Endothelial cell of umbilical vein (primary cell): Measurements from ENCODE around the gene IL15.

Source experiments
- CTCF ChIP-seq, 2 donors: IDR thresholded peaks; 1 replicate in 1 of 2; 2 replicates in 1 of 2; pipeline ENCODE4 v1.5.1; 2011; ENCODE audit warnings: low read length in 2 of 2, mild to moderate bottlenecking in 2 of 2, moderate library complexity in 2 of 2, control low read depth in 1 of 2, inconsistent platforms in 1 of 2, low read depth in 1 of 2; ENCODE audit not compliant: insufficient read depth in 1 of 2; ENCODE audit errors: extremely low read depth in 1 of 2
- MAX ChIP-seq: IDR thresholded peaks from 2 replicates; pipeline ENCODE4 v1.6.1; 2011; ENCODE audit not compliant: insufficient read depth, insufficient read length
- MYC ChIP-seq: IDR thresholded peaks from one replicate; pipeline ENCODE4 v1.6.1; 2011; ENCODE audit warnings: mild to moderate bottlenecking, low read depth, low read length
- POLR2A ChIP-seq: IDR thresholded peaks from 2 replicates; pipeline ENCODE4 v1.6.1; 2012; ENCODE audit warnings: low read depth, mild to moderate bottlenecking, control low read depth, low read length
- POLR2AphosphoS5 ChIP-seq: IDR thresholded peaks from 2 replicates; pipeline ENCODE4 v1.6.1; 2012; ENCODE audit warnings: low read depth, mild to moderate bottlenecking, control low read depth, low read length, moderate library complexity; ENCODE audit not compliant: insufficient read depth

GRCh38 chr4:141731481-141731880 lies 95.1 kb downstream of the IL15 start:
- TF ChIP-seq MYC (no peak), CTCF (IDR thresholded peaks at IDR 0.05; ENCODE audit: extremely low read depth in 1 of 2, insufficient read depth in 1 of 2, low read depth in 1 of 2, low read length in 2 of 2) (no peak), POLR2A (no peak), POLR2AphosphoS5 (no peak), MAX (no peak)
